GM19452 (cell line): Measurements from ENCODE around the gene RANBP17.

Experiments
- ATAC-seq: cut with Tn5 transposase; IDR thresholded peaks from one replicate; pipeline ENCODE4 v1.9.1; 2021; ENCODE audit not compliant: unreplicated experiment

The RANBP17 gene

DNA sequence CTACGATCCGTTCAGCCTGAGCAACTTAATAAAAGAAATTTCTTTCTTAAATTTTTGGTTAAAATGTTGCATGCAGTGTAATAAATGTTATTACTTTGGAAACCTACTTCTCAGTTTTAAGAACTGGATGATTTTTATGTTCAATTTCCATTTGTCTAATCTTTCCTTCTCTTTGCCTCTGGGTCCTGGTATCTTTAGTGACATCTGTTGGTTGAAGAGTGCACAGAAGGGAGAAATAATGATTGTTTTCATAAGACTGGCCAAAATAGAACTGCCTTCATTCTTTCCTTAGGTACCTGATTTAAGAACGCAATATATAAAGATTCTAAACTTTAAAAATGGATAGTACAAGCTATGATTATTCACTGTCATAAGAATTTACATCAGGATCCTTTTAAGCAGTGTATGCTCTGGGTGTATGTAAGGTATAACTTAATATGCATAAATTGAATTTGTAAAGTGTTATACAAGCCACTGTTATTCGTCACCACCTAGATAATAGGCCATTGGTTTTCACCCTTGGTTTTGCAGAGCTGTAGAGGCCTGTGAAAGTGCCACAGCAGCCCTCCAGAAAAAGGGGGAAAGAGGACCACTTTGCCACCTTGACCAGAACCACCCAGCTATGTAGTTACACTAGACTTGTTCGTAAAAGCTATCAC, 364.4 kb downstream of the RANBP17 start:
- no peak for ATAC-seq

DNA sequence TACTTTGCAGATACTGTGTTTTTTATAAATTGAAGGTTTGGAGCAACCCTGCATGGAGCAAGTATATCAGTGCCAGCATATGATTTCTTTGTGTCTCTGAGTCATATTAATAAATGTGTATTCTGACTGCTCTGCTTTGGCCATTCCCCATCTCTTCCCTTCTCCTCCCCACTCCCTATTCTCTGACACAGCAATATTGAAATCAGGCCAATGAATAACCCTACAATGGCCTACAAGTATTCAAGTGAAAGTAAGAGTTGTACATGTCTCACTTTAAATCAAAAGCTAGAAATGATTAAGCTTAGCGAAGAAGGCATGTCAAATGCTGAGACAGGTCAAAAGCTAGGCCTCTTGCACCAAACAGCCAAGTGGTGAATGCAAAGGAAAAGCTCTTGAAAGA, 365.0 kb downstream of the RANBP17 start:
- ATAC-seq = peak; percentile 56

DNA sequence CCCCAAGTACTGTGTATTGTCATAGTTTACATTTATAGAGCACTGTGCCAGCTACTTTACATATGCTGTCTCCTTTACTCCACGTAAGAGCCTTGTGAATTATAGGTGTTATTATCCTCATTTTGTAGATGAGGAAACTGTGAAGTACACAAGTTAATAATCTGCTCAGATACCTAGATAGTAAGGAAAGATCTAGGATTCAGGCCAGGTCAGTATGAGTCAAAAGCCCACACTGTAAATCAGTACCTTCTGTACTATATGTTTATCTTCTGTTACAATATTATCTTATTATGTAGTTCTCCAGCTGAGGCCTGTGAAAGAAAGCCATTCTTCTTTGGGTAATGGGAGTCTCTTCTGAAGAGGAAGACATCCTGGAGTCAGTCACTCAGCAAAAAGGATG, 374.8 kb downstream of the RANBP17 start:
- ATAC-seq = no peak

DNA sequence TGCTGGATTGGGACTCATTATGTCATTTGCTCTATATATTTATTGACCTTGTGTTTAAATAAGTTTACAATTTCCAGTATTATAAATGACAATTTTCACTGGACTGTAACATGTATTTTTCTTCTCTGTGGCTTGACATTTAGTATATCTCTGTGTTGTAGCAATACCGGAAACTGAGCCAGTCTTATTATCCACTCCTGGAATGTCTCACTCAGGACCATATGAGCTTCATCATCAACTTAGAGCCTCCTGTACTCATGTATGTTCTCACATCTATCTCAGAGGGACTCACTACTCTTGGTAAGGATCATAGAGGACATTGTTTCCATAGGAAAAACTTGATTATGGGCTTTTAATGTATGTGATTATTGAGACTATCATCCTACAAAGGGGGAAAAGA, 380.7 kb downstream of the RANBP17 start:
- ATAC-seq = no peak

DNA sequence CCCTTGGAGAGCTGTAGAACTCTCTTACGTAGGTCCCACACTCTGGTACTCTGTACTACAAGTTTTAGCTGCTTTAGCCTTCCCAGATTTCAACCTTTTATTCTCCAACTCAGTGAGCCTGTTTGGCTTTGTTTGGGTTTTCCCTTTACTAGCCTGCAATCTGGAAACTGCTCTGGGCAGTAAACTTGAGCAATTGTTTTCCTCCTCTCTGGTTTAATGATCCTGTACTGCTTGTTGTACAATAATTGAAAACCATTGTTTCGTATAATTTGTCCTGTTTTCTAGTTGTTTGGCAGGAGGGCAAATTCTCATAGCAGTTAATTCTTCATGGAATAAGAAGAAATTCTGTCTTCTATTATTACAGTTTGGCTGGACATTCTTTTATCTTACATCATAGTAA, 384.4 kb downstream of the RANBP17 start:
- ATAC-seq = no peak

DNA sequence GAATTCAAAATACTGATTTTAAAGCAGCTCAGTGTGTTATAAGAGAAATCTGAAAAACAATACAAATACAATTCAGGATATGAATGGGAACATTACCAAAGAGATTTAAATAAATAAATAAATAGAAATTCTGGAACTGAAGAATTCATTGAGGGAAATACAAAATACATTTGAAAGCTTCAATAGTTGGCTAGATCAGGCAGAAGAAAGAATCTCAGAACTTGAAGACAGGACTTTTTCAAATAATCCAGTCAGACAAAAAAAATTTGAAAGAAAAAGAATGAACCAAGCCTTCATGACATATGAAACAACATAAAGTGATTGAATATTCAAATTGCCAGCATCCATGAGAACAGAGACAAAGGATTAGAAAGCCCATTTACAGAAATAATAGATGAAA, 387.6 kb downstream of the RANBP17 start:
- ATAC-seq = no peak

DNA sequence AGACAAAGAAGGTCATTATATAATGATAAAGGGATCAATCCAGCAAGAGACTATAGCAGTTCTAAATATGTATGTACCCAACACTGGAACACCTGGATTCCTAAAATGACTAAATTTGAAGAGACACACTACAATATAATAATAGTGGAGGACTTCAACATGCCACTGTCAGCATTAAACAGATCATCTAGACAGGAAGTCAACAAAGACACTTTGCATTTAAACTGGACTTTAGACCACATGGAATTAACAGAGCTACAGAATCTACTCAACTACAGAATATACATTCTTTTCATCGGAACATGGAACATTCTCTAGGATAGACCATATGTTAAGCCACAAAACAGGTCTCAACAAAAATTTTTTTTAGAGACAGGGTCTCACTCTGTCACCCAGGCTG, 388.9 kb downstream of the RANBP17 start:
- no peak for ATAC-seq

DNA sequence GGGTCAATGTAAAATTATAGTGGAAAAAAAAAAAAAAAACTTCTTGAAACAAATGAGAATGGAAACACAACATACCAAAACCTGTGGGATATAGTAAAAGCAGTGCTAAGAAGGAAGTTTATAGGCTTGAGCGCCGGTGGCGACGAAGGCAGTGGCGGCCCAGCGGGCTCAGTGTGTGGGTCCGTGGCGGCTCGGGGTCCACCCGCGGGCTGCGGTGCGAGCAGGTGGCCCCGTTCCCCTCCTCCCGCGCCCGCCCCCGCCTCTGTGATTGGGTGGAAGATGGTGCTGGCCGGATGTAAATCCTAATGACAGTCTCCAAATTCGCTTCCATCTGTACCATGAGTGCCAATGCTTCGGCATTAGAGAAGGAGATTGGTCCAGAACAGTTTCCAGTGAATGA, 389.7 kb downstream of the RANBP17 start:
- no peak for ATAC-seq

DNA sequence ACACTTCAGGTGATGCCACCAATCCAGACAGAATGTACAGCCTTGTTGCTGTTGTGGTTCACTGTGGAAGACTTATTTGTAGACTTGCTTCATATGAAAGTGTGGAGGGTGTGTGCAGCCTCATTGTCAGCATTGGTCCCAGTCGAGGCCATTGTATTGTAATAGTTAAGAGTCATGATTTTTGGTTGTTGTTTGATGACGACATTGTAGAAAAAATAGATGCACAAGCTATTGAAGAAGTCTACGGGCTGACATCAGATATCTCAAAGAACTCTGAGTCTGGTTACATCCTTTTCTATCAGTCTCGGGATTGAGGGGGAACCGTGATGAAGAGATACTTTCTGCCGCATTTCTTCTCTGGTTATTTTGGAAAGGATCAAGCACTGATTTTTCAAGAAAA, 390.9 kb downstream of the RANBP17 start:
- ATAC-seq = no peak

DNA sequence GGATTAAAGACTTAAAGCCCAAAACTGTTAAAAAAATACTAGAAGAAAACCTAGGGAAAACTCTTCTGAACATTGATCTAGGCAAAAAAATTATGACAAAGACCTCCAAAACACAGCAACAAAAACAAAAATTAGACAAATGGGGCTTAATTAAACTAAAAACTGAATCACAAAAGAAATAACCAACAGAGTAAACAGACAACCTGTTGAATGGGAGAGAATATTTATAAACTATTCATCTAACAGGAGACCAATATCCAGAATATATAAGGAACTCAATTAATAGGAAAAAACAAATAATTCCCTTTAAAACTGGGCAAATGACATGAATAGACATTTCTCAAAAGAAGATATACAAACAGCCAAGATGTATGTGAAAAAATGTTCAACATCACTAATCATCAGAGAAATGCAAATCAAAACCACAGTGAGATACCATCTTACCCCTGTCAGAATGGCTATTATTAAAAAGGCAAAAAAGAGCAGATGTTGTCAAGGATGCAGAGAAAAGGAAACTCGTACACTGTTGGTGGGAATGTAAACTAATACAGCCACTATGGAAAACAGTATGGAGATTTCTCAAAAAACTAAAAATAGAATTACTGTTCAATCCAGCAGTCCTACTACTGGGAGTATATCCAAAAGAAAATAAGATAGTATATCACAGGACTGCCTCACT, 397.1 kb downstream of the RANBP17 start:
- no peak for ATAC-seq

DNA sequence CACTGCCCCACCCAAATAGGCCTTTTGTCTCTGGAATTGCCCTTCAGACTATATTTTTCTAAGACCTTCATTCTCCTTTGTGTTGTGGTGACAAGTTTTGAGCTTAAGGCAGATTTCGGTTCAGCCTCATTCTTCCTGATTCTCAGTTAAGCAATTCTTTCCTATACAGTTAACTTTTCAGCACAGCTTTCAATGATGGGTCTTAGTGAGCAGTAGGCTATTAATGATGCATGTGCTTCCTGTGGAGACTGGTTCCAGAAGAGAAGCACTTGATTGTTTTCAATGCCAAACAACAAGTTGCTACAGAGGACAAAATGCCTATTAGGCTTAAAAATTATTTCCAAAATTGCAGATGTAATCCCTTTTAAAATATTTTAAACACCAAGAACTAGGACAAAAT, 399.5 kb downstream of the RANBP17 start:
- no peak for ATAC-seq

DNA sequence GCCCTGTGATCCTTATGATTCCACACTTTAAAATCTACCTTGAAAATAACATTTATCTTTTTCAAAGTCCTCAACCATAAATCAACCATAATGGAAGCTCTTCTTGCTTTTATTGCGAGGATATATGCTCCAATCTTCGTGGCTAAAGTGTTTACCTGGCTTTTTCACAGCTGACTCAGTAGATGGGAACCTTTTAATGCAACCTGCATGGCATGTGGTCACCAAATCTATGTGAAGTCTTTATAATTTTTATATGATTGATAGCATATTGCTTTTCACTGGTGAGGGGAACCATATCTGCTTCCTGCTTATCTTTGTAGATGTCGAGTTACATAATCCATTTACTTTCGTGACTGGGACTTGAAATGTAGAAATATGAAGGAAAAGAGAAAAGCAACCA, 400.1 kb downstream of the RANBP17 start:
- ATAC-seq = no peak

DNA sequence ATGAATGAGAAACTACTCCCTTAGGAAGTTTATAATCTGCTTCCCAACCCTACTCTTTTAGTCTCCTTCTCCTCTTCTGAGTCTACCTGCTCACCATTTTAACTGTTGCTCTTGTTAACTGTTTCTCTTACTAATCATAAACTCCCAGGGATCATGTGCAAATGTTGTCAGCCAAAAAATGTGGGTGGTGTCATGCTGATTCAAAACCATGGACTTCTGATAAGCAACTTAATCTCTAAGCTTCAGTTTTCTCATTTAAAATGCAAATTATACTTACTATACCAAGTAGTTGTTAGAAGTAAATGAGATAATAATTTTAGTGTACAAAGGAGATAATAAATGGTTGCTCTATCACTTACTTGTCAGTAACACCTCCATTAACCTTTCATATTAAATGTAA, 401.4 kb downstream of the RANBP17 start:
- no peak for ATAC-seq

DNA sequence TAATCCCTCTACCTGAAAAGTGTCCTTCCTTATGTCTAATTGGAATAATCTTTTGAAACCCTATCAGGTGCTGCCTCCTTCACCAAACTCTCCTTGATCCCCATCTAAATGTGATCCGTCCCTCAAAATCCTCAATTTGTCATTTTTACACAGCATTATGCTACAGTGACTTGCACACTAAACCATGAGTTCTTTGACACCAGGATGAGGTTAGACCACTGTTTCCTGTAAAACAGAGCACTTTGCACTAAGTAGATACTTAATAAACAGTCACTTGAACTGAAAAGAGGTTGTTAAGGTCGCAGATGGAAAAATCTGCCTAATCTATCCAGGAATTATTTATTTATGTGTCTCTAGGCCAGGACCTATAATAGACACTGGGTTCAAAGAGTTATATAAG, 403.0 kb downstream of the RANBP17 start:
- ATAC-seq = no peak

DNA sequence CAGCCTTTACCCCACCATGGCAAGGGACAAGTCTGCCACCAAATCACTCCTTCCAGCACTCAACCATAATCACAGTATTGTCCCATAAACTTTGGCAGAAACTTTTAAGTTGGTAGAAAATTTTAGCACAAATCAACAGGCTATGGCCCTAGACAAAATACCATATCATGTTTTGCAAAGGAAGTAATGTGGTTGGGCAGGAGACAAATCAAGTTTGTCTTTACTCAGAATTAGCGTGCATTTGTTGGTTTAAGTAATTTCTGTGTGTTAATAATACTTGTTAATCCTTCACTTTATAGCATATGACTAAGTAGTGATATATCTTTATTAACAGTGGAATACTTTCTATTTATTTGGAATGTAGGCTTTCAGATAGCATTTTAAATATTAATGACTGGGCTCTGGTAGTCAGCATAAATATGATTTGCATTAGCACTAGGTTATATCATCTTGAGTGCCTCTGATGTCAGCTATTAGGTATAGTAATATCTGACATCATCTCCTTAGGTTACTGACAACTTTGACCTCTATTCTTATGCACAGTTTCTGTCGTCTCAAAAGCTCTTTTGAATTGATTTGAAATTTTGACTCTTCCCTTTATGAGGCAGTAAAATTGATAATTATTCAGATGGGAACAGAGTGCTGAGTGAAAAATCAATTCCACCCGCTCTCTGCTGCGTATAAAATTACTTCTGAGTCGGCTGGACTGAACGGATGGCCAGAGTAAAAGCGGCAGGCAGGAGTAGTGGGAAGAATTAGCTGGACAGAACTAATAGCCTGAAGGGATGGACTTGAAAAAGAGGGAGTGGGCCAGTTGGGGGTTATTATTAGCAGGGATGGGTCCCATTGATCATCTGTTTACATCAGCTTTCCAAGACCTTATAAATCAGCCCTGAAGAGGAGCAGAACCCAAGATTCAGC, 407.1 kb downstream of the RANBP17 start:
- ATAC-seq = no peak

DNA sequence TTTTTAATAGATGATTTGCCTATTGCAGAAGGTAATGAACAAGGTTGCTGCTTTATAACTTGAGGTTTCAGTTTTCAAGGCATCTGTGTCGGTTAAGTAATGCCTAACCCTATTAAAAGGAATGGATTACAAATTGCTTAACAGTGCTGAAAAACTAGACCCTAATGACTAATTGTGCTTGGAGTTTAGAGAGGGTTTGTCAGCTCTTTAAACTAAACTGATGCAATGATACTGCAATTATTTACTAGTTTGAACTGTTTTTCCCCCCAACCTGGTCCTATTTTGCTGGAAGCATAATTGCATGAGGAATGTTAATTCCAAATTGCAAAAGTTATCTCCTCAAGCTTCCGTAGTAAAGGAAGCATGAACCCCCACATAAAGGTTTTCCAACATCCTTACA, 407.9 kb downstream of the RANBP17 start:
- no peak for ATAC-seq

DNA sequence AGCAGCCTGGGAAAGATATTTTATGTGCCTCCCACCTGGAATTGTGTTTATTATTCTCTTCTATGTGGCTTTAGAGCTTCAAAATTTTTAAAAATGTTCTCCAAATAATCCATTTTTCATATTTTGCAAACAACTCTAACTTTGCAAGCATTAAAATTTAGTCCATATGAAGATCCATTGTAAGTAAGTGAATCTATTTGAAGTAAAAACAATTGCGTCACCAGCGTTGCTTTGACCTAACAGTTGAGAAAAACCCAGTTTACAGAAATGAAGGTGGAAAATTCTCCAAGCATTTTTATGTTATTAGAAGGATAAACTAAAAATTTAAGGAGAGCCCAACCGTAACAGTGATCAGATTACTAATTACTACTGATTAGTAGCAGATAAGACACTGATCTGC, 408.3 kb downstream of the RANBP17 start:
- no peak for ATAC-seq

DNA sequence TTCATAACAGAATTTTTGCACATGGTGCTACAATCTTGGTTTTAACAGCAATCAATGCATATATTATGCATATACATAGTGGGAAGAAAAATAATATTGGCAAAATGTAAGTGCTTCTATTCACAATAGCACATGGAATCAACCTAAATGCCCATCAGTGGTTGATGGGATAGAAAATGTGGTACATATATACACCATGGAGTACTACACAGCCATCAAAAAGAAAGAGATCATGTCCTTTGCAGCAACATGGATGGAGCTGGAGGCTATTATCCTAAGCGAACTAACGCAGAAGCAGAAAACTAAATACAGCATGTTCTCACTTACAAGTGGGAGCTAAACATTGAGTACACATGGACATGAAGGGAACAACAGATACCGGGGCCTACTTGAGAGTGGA, 410.0 kb downstream of the RANBP17 start:
- no peak for ATAC-seq

DNA sequence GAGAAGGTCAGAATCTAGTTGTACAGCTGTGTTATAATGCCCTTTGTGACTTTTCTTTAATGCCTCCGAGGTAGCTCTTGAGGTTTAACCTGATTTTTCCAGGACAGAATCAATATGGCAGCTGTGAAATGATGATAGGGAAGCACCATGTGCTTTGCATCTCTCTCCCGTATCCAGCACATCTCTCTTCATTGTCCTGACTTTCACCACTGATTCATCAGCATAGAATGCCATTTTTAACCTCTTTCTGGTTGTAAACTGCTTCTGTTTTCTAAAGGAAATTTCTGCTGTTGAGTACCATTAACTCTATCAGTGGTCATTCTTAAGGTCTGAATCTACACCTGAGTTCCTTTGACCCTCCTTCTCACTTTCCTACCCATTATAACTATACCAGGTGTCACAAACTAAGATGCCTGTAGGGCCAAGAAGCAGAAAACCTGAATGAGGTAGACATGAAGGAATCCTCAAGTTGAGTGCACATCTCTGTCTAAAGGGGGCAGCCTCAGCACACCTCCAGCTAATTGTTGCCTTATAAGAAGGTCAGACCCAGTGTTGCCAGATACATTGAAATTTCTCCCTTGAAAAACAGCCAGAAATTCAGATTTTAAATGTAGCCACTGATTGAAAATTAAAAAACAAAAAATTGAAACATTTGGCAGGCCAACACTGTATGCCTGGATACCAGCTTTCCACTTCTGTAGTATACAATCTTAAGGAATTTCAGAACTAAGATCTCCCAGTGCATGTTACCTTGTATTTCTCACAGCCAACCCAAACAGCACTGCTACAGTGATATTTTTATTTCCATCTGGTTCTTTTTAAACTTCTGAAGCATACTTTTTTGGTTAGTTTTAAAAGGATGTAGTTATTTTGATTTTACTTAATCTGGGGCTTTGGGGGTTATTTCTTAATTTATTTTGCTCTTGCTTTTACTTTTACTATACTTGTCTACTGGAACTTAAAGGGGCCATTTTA, 411.5 kb downstream of the RANBP17 start:
- ATAC-seq = no peak

DNA sequence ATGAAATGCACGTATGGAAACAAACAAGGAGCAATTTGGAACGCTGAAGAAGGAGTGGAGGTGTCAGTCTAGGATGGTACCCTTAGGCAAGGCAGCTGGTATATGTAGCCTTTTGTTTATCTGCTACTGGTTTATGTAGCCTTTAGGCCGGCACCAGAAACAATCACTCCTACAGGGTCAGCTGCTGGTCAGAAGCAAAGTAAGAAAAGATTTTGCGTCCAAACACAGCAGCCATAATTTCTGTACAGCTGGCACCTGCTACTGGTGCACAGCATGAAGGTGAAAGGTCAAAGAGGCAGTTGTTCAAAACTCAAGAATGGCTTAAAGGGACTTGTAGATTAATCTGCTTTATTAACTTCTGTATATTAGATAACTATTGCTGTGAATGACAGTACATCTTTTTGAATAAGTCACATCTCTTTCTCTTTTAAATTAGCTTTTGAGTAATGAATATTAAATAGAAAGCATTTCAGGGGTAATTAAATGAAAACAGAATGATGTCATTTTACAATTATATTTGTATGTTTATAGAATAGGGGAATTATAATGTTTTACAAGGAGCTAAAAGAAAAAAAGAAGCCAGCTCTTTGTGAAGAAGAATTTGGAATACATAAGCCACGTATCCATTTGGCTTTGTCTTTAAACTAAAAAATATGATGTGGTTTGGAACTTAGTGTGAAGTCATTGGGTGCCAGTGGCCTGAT, 414.2 kb downstream of the RANBP17 start:
- ATAC-seq = no peak
